HepG2 (cell line): Measurements from ENCODE around the gene IGF2. TPM values are rescaled to one million over a fixed set of nuclear protein-coding genes. Genes with fewer than 3 reads are reported as not detected.

Experiments
- ARNT2 ChIP-seq: sonication (generic); formaldehyde crosslinking; IDR thresholded peaks from 2 replicates; pipeline ENCODE4 v1.8.0; 2022; ENCODE audit warnings: mild to moderate bottlenecking, low read depth, missing genetic modification reagents, moderate library complexity
- BRF2 ChIP-seq: sonication (generic); formaldehyde crosslinking; IDR thresholded peaks from 2 replicates; pipeline ENCODE4 v1.8.1; 2022; ENCODE audit warnings: mild to moderate bottlenecking, missing genetic modification reagents
- CBX1 ChIP-seq: IDR thresholded peaks from one replicate; pipeline ENCODE4 v1.6.1; 2016; ENCODE audit warnings: antibody characterized with exemption, low read depth
- CSRNP2 ChIP-seq: sonication (generic); formaldehyde crosslinking; conservative IDR thresholded peaks from 2 replicates; pipeline ENCODE4 v1.8.0; 2022; ENCODE audit warnings: low read depth, missing genetic modification reagents
- E2F2 ChIP-seq: sonication (generic); formaldehyde crosslinking; IDR thresholded peaks from 2 replicates; pipeline ENCODE4 v1.4.0; 2020; ENCODE audit warnings: missing genetic modification reagents, borderline replicate concordance
- HBP1 ChIP-seq: IDR thresholded peaks from 2 replicates; pipeline ENCODE4 v1.6.1; 2016; ENCODE audit warnings: low read depth, control low read depth
- HNRNPH1 ChIP-seq: fragments of 200-400 bp; formaldehyde crosslinking; optimal IDR thresholded peaks from 2 replicates; pipeline ENCODE3; 2017; ENCODE audit warnings: mild to moderate bottlenecking, low read depth, low read length
- KDM3A ChIP-seq: IDR thresholded peaks from 2 replicates; pipeline ENCODE4 v1.6.1; 2018; ENCODE audit warnings: low read depth, missing compliant biosample characterization
- KDM4B ChIP-seq: sonication (generic); formaldehyde crosslinking; IDR thresholded peaks from 2 replicates; pipeline ENCODE4 v1.4.0; 2020; ENCODE audit warnings: missing genetic modification reagents
- LCORL ChIP-seq, 2 experiments: fragments of 450-650 bp in 1 of 2; sonication (generic) in 1 of 2; formaldehyde crosslinking in 1 of 2; IDR thresholded peaks; 2 replicates each; pipeline versions ENCODE4 v1.5.0 to v1.6.1; 2017 to 2020; ENCODE audit warnings: antibody characterized with exemption in 1 of 2, missing genetic modification reagents in 1 of 2
- PREB ChIP-seq: sonication (generic); formaldehyde crosslinking; IDR thresholded peaks from 2 replicates; pipeline ENCODE4 v1.4.0; 2020; ENCODE audit warnings: missing genetic modification reagents
- SMYD3 ChIP-seq: sonication (generic); formaldehyde crosslinking; IDR thresholded peaks from 2 replicates; pipeline ENCODE4 v1.8.1; 2023; ENCODE audit warnings: mild to moderate bottlenecking, missing genetic modification reagents
- U2AF1 ChIP-seq: fragments of 200-400 bp; formaldehyde crosslinking; optimal IDR thresholded peaks from 2 replicates; pipeline ENCODE3; 2017; ENCODE audit warnings: mild to moderate bottlenecking, low read depth, low read length
- ZFP36 ChIP-seq: fragments of 150-350 bp; IDR thresholded peaks from 2 replicates; pipeline ENCODE4 v1.6.1; 2018; ENCODE audit warnings: borderline replicate concordance, low read length, low read depth; ENCODE audit not compliant: partially characterized antibody
- ZMYM4 ChIP-seq: sonication (generic); formaldehyde crosslinking; IDR thresholded peaks from 2 replicates; pipeline ENCODE4 v1.8.1; 2023; ENCODE audit warnings: mild to moderate bottlenecking, missing genetic modification reagents
- ZNF230 ChIP-seq: sonication (generic); formaldehyde crosslinking; IDR thresholded peaks from 2 replicates; pipeline ENCODE4 v1.4.0; 2020; ENCODE audit warnings: mild to moderate bottlenecking, missing genetic modification reagents
- ZNF232 ChIP-seq: sonication (generic); formaldehyde crosslinking; IDR thresholded peaks from 2 replicates; pipeline ENCODE4 v1.4.0; 2020; ENCODE audit warnings: missing genetic modification reagents, borderline replicate concordance
- ZNF512B ChIP-seq: sonication (generic); formaldehyde crosslinking; IDR thresholded peaks from 2 replicates; pipeline ENCODE4 v1.5.1; 2020; ENCODE audit warnings: missing genetic modification reagents, mild to moderate bottlenecking, borderline replicate concordance
- ZSCAN31 ChIP-seq: sonication (generic); formaldehyde crosslinking; IDR thresholded peaks from 2 replicates; pipeline ENCODE4 v1.5.0; 2020; ENCODE audit warnings: low read depth, mild to moderate bottlenecking, missing genetic modification reagents
- polyA plus RNA-seq, 8 experiments: library from polyadenylated mRNA; depleted of rRNA in 3 of 8; stranded (reverse) in 7 of 8; unstranded in 1 of 8; fragments of >200 nt; fragmentation: Illumina TruSeq in 4 of 8; extraction: Trizol in 4 of 8; gene quantifications; 2 replicates each; pipeline versions ENCODE4 v1.2.1 to v1.2.3, GENCODE V29; 2011 to 2016; ENCODE audit warnings: low read depth in 4 of 8, missing spikeins in 1 of 8, mixed read lengths in 1 of 8; ENCODE audit not compliant: insufficient read depth in 1 of 8
- total RNA-seq, 5 experiments: library from RNA; depleted of rRNA; stranded (reverse); fragments of >200 nt; fragmentation: Illumina TruSeq; extraction: Trizol; gene quantifications; 2 replicates each; pipeline ENCODE4 v1.2.3, GENCODE V29; 2016; ENCODE audit warnings: low read depth in 1 of 5

Gene IGF2
- total and polyA plus RNA-seq, 2 of the 13 experiments (the other 11 are each of a cell fraction or from before 2014, with no cell fraction given) = 79.1 to 254 TPM

GRCh38 chr11:2156416-2157182, 17.4 kb upstream of the IGF2 start (continued):
- TF ChIP-seq ARNT2 (no peak), E2F2 (CRISPR knock-in tag) (no peak), ZNF230 (CRISPR knock-in tag) (0 out of 2 replicates have a peak, but pooled peaks have one; percentile 27), CBX1 (no peak), ZNF512B (CRISPR knock-in tag) (no peak), BRF2 (CRISPR knock-in tag) (no peak), PREB (CRISPR knock-in tag) (no peak), ZSCAN31 (no peak), HNRNPH1 (no peak), U2AF1 (no peak), HBP1 (CRISPR knock-in tag) (no peak), KDM3A (no peak), ZNF232 (no peak), ZFP36 (peak; percentile 70), SMYD3 (no peak), ZMYM4 (CRISPR knock-in tag) (no peak), KDM4B (CRISPR knock-in tag) (no peak), LCORL (IDR thresholded peaks at IDR 0.05) (no peak), LCORL (CRISPR knock-in tag; IDR thresholded peaks at IDR 0.05) (no peak), CSRNP2 (no peak)
